ENCODE measurements around the gene RSRP1.
"Not testable (repeated sequence)": the region's sequence is repeated elsewhere in the genome, so short reads cannot be mapped to it uniquely, and the experiment has no call there.

Gene RSRP1

DNA sequence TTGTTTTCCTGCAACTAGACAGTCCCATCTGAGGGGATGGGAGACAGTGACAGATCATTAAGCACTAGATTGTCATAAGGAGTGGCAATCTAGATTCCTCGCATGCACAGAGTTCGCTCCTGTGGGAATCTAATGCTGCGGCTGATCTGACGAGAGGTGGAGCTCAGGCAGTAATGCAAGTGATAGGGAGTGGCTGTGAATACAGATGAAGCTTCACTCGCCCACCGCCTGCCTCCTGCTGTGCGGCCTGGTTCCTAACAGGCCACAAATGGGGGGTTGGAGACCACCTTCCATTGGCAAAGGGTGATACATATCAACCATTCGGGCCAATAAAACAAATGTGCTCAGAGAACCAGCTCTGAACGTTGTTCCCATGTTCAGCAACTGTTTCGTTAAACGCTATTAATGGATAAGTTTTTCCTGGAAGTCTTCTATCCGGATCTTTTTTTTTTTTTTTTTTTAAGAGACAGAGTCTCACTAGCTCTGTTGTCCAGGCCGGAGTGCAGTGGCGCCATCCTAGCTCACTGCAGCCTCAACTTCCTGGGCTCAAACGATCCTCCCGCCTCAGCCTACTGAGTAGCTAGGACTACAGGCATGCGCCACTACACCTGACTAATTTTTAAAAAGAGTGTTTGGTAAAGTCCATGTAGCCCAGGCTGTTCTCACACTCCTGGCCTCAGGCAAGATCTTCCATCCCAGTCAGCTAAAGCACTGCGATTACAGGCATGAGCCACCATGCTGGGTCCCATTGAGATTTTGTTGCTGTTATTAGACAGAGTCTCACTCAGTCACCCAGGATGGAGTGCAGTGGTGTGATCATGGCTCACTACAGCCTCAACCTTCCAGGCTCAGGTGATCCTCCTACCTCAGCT is 8.7 kb upstream of the RSRP1 start:
- no peak for DNase-seq

DNA sequence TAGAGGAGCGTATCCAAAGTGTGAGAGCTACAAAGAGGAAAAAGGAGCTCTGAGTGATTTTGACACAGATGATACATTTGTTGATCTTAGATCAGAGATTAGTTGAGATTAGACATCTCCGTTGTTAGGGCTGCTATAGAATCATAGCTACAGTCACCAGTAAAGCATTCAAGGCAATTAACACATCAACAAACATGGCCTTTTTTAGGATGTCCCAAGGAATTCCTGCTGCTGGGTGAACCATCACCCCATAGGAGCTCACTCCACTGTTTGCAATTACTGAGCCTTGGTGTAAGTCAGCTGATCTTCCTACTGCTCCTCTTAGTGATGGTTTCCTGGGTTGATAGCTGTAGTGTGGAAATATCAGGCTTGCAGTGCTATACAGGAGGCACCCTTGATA is 6.7 kb upstream of the RSRP1 start:
- no peak for DNase-seq

DNA sequence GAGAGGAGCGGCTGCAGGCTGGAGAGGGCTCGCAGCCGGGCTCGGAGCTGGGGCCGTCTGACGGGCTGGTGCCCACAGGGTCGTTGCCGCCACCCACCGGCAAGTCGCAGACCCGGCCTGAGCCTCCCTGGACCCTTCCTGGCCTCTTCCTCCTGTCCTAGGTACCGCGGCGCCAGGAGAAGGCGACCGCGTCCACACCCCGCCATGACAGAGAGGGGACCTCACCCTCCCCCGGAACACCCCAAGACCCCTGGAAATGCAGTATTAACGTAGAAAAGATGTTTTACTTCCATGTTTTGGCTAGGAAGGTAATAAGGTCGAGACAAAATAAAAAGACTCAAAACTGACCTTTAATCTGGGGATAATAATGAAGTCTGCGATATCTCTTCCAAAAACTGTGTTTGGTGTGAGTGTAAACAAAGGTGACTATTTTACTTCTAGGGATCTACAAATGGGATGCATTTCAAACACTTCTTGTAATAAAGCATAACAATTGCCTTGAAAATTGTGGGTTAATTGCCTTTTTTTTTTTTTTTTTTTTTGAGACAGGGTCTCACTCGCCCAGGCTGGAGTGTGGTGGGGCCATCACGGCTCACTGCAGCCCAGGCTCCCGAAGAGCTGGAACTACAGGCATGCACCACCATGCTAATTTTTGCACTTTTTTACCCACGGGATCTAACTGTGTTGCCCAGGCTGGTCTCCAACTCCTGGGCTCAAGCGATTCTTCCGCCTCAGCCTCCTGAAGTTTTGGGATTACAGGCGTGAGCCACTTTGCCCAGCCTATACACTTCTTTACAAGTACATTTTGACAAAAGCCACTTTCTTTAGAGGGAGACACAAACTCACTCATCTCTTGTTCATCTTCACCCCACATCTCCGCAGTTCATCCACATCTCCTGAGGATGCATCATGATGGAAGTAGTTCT is 838 bp upstream of the RSRP1 start:
- no peak for DNase-seq

DNA sequence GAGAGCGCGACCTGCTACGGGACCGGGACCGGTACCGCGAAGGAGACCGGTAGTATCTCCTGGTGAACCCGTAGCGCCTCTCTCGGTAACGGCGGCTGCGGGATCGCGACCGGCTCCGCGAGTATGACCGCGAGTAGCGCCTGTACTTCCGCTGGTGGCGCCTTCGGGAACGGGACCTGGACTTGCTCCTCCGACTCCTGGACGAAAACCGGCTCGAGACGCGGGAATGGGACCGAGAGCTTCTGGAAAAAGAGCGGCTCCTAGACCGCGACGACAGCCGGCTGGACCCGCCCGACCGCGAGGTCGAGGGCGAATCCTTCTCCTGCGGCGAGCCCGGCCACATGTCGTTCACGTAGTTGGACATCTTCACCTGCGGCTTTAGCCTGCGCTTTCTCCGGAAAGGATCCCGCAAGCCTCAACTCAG is 642 bp downstream of the RSRP1 start:
- DNase-seq = peak; percentile 29

DNA sequence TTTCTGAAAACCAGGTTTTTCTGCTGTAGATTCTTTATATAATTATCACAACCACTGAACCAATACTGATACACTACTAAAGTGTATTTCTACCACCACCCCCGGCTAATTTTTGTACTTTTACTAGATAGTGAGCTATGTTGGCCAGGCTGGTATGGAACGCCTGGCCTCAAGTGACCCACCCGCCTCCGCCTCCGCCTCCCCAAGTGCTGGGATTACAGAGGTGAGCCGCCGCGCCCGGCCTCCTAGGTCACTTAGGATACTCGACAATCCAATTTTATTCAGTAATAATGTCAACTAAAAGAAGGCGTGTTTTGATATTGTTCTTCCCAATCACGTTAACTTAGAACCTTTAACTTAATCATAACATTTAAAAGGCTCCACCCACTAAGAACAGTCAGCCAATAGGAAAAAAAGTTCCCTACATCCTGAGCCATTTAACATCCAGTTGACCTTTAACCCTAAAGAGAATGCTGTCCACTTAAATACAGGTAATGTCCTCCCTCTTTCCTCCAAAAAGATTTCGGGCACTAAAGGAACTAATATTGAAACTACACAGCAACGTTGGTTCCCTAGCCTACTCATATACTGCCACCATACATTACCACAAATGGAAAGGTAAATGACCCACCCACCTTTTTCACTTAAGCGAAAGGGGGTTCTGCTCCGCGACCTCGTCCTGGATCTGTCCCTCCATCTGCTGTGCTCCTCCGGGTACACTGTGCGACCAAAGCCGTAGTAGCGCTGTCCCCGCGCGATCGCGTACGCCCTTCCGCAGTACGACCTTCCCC is 1.2 kb downstream of the RSRP1 start:
- DNase-seq = no peak

DNA sequence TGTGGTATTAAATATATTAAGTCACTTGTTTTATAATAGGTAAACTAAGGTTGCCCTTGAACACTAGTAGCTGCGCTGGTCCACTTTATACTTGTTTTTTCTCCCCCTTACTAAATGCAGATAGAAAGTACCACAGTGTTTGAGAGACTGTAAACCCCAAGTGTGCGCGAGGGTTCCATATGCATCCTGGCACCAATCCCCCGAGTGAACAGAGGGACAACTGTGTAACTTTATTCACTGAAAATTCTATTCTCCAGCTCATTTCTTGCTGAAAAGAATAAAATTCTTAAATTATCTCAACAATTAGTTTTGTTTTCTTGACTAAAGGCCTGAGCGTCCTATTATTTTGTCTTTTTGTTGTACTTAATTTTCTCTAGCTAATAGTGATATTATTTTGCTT is 1.9 kb downstream of the RSRP1 start:
- DNase-seq = no peak

DNA sequence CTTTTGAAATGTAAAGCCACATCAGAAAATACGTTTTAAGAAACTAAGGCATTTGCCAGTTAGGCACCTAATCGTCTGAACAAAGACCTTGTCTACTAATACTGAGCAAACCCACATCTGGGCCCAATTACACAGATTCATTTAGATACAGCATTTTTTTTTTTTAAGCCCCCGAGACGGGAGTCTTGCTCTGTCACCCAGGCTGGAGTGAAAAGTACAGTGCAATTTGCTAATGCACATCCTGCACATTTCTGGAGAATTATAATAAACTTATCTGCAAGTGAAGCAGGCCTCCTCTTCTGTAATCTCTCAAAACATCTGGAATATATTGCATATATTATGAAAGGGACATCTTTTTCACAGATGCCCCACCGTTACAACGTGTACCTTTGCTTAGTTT is 3.3 kb downstream of the RSRP1 start:
- no peak for DNase-seq

DNA sequence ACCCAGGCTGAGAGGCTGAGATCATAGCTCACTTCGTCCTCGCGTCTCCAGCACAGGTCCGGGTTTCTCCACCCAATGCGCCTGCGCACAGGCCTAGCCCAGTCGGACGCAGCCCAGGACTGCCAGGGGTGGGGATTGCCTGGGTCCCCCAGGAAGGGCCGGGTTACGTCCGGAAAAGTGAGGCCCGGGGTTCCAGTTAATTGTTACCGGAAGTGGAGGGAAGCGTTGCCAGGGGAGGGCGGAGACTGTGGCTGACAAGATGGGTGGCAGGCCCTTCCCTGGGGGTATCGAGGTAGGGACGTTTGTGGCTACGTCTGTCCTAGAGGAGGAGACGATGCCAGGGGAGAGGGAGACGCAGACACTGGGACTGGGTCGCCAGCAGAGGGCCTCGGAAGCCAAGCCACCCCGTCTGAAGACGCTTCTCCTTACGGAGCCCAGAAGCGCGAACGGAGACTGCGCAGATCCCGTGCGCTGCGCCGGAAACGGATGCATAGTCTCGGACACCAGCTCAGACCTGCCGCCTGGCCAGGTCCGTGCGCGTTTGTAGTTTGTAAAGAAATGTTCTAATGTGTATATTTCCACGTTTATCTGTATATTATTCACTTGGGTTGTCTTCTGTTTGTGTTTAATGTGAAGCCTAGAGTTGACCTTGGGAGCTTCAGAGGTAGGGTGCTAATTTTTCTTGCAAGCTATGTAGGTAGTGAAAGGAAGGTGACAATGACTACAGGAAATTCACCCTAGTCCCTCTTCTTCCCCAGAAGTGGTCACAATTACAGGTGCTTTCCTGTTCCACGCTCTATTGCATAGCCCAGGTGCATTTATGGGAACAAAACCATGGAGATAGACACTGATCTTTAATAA is 7.3 kb downstream of the RSRP1 start:
- DNase-seq = peak; percentile 96

DNA sequence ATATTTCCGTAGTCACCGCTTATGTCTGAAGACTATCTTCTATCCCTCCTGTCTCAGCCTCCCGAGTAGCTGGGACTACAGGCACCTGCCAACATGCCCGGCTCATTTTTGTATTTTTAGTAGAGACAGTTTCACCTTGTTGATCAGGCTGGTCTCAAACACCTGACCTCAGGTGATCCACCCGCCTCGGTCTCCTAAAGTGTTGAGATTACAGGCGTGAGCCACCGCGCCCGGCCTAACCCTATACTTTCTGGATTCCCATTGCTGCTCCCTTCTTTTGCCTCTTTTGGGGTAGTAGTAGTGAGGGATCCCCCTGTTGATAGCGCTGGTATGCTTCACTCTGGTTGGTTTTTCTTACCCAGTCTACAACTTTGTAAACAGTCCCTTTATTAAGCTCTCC is 9.2 kb downstream of the RSRP1 start:
- DNase-seq = no peak

DNA sequence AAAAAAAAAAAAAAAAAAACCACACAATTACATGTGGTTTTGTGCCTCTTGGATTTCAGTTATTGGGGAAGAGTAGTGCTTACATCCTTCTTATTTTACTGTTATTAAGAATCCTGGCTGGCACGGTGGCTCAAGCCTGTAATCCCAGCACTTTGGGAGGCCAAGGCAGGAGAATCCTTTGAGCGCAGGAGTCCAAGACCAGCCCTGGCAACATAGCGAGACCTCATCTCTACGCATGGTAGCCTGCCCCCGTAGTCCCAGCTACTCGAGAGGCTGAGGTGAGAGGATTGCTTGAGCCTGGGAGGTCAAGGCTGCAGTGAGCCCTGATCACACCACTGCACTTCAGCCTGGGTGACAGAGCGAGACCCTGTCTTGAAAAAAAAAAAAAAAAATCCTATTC is 11.0 kb downstream of the RSRP1 start:
- DNase-seq = not testable (repeated sequence)

DNA sequence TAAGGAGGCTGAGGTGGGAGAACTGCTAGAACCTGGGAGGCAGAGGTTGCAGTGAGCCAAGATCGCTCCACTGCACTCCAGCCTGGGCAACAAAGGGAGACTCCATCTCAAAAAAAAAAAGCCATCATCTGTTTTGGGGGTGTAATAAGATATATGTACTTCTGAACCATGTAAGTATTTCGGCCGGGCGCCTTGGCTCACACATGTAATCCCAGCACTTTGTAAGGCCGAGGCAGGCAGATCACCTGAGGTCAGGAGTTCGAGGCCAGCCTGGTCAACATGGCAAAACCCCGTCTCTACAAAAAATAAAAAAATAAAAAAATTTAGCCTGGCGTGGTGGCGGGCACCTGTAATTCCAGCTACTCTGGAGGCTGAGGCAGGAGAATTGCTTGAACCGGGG is 11.8 kb downstream of the RSRP1 start:
- not testable (repeated sequence) for DNase-seq

DNA sequence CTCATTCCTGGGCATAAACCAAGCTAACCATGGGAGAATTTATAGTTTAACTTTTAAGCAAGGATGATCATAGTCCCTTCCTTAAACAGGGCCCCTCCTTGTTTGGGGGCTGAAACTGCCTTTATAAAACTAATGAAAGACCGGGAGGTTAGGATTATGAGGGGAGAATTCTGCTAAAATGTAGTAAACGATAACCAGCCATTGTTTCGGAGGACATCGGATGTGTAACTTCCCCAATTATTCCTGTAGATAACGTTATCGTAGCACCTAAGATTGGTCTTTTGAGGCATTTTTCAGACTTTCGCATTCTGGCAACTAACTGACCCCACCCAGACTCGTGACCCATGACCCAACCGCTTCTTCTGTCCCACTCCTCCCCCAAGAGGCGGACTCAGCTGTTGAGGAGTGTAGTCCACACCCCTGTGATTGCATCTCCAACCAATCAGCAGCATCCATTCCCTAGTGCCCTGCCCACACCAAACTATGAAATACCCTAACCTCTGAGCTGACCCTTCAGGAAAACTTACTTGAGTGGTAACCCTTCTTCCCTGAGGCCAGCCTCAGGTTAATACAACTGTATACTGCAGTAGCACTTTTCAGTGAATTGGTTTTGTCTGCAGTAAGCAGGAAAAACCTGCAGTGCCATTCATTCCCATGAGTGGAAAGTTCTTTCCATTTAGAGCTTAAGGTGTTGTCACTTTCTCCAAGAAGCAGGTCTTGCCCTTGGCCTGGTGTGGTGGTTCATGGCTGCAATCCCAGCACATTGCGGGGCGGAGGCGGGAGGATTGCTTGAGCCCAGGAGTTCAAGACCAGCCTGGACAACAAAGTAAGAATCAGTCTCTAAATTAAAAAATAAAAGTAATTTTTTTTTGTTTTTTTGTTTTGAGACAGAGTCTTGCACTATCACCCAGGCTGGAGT is 14.1 kb downstream of the RSRP1 start:
- no peak for DNase-seq

DNA sequence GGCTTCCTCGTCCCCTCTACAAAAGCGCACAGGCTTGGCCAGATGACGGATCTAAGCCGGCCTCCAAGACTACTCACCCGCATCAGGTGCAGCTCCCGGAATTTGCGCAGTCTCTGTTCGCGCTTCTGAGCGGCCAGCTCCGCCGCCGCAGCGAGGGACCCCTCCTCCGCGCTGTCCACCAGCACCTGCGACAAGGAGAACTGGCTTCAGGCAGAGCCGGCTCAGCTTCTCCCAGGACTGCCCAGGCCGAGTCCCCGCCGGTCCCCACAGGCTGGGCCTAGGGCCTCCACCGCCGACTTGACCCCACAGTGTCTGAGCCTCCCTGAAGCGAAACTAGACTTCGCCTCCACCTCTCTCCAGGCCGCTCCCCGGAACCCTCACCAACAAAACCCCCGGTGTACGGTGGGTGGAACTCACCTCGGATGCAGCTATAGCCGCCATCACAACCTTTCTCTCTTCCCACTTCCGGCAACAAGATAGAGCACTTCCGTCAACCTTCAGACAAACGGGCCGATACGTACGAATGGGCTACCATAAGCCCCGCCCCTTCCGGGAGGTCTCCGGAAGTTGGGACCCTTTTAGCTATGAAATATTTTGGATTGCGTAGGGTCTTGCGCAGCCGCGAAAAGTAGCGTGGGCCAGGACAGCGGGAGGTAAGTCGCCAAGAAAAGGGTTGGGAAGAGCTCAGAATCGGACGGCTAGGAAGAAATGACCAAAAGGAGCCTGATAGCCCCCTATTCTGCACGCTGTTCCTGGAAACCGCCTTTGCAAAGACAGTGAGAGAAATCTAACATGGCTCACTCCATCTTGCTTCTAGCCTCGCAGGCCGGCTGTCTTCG is 15.0 kb downstream of the RSRP1 start, which contains the start of gene SYF2:
SYF2 (minus strand) TSS at position 476 of the 839 bp plus-strand sequence; CDS start at position 441, 35 bp downstream.
- DNase-seq = peak; percentile 79

DNA sequence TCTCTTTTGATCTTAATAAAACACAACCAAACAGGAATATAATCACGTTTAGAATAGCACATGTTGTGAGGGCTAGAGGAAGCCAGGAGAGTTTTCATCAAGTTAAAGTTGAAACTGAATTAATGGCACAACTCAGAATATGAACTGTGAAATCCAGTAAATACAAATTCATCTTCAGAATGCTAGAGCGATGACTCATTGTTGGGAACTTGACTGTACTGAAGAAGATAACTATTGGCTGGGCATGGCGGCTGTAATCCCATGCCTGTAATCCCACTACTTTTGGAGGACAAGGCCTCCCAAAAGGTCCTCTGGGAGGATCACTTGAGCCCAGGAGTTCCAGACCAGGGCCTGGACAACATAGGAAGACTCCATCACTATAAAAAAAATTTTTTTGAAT is 23.8 kb downstream of the RSRP1 start:
- no peak for DNase-seq

DNA sequence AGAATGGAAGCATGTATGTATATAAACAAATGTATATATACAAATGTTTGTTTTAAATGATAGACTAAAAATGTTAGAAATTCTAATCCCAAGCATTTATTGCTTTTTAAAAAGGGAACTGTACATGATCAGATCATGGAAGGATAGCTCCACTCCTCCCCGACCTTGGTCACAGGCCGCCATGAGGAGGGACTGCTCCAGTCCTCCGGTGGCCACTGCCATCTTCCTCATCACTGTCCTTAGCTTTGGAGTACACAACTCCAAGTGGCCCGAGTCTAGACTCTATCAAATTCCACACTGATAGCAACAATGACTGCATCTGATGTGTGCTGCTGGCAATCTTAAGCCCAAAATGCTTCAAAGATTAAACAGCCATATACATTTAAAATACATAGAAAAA is 24.6 kb downstream of the RSRP1 start:
- DNase-seq = no peak

DNA sequence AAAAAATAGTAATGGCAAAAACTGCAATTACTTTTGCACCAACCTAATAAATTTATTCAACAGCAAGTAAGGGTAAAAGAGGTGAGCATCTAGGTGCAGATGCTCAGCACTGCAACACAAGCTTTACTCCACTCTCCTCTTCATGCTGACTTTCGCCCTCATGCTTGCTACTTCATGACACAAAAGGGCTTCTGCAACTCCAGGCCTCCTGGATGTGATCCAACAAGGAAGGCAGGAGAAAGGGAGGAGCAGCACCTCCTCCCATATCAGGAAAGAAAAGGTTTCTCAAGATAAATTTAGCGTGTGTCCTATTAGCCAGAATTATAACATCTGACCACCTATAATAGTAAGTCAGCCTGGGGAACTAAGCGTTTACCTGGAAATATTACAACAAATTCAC is 26.6 kb downstream of the RSRP1 start:
- no peak for DNase-seq

DNA sequence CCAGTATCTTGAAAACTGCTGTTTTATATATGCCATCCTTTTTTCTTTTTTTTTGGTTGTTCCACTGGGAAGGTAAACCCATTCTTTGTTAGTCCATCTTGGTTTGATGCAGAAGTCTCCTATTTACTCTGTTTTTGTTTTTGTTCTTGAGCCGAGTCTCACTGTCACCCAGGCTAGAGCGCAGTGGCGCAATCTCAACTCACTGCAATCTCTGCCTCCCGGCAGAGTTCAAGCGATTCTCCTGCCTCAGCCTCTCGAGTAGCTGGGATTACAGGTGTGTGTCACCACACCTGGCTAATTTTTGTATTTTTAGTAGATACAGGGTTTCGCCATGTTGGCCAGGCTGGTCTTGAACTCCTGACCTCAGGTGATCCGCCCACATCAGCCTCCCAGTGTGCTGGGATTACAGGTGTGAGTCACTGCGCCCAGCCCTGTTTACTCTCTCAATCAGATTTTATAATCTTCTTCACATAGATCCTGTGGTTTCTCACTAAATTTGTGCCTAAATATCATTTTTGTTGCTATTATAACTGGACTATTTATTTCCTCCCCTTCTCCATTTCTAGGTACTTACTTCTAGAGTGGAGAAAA is 27.5 kb downstream of the RSRP1 start:
- no peak for DNase-seq

DNA sequence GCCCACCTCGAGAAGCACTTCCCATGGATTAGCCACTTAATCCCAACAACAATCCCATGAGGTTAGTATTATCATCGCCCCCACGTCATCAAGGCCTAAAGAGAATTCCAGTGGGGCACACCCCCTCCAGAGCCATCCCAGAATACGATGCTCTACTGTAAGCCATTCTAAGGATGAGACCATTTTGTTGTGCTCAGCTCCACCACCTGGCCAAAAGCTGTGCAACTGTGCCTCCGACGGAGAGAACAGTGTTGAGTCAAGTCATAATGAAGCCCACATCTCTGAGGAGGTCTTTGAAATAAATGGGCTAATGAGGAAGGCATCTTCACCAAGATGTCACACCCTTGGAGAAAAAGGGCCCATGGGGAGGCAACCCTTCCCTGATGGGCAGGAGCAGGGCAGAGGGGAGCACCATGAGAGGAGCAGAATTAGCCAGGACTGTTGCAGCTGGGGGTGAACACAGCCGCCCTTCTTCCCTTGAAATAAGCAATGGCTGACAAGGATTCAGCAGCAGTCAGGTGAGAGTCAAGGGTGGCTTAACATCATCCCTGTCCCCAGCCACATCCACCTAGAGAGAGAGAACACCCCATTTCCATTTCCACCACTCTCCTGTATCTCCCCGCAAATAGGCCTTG is 29.5 kb downstream of the RSRP1 start:
- DNase-seq = no peak

DNA sequence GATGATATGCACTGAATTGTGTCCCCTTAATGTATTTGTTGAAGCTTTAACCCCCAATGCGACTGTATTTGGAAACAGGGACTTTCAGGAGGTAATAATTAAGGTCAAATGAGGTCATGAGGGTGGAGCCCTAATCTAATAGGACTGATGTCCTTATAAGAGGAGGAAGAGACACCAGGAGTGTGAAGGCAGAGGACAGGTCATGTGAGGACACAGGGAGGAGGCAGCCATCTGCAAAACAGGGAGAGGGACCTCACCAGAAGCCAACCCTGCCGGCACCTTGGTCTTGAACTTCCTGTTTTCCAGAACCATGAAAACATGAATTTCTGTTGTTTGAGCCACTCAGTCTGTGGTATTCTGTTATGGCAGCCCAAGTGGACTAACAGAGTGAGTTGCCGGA is 30.2 kb downstream of the RSRP1 start:
- DNase-seq = no peak

All from NCI-H2107 (cell line).